Measurements from ENCODE around the gene ASCL2.

The ASCL2 gene

DNA sequence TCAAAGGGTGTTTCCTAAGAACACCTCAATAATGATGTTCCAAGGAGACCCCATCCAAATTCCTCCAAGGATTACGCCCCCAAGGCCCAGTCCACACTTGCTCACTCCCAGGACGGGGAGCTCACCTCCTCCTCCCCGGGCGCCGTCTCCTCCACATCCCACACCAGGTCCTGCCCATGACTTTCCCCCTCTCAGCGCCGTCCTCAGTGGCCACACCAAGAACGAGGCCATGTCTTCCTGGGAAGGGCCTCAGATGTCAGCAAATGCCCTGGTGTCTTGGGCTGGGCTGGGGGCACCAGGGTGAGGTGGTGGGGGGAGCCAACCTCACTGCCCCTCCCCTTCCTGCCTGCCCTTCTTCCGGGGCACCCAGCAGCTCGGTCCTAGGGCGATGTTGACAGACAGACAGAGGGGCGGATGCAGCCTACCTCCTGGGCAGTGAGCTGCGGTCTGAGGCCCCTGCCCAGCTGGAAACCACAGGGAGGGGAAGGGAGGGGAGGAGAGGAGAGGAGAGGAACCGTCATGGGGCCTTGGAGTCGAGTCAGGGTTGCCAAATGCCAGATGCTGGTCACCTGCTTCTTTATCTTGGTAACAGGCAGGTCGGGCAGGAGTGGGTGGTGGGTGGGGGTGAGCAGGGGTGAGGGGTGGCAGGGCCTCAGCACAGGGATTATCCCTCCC, 31.4 kb upstream of the ASCL2 start, which contains the start of the genes C11orf21 and TSPAN32:
Gene C11orf21, minus strand, starts transcription at position 288 of the 675 bp plus-strand sequence. Its CDS starts 110 bp downstream, at position 178.
Gene TSPAN32, plus strand, starts transcription at position 383 of the 675 bp plus-strand sequence. Its CDS starts 137 bp downstream, at position 520.
- CTCF ChIA-PET, result interaction anchor here (1.2 to 17.1 kb wide), 2 partner anchors 119 to 126 kb away, joined by 3 to 485 read pairs; no protein-coding TSS in a partner anchor
- POLR2A ChIA-PET, result interaction anchor here (0.6 kb wide), 1 partner anchor 118 kb away, joined by 4 read pairs; no protein-coding TSS in a partner anchor
- no peak for DNase-seq (ENCODE audit: extremely low spot score)
- TF ChIP-seq, protein P1, sequence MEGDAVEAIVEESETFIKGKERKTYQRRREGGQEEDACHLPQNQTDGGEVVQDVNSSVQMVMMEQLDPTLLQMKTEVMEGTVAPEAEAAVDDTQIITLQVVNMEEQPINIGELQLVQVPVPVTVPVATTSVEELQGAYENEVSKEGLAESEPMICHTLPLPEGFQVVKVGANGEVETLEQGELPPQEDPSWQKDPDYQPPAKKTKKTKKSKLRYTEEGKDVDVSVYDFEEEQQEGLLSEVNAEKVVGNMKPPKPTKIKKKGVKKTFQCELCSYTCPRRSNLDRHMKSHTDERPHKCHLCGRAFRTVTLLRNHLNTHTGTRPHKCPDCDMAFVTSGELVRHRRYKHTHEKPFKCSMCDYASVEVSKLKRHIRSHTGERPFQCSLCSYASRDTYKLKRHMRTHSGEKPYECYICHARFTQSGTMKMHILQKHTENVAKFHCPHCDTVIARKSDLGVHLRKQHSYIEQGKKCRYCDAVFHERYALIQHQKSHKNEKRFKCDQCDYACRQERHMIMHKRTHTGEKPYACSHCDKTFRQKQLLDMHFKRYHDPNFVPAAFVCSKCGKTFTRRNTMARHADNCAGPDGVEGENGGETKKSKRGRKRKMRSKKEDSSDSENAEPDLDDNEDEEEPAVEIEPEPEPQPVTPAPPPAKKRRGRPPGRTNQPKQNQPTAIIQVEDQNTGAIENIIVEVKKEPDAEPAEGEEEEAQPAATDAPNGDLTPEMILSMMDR (IDR thresholded peaks at IDR 0.05; ENCODE audit: control extremely low read depth, extremely low read depth, low read depth, missing control alignments), result no peak

DNA sequence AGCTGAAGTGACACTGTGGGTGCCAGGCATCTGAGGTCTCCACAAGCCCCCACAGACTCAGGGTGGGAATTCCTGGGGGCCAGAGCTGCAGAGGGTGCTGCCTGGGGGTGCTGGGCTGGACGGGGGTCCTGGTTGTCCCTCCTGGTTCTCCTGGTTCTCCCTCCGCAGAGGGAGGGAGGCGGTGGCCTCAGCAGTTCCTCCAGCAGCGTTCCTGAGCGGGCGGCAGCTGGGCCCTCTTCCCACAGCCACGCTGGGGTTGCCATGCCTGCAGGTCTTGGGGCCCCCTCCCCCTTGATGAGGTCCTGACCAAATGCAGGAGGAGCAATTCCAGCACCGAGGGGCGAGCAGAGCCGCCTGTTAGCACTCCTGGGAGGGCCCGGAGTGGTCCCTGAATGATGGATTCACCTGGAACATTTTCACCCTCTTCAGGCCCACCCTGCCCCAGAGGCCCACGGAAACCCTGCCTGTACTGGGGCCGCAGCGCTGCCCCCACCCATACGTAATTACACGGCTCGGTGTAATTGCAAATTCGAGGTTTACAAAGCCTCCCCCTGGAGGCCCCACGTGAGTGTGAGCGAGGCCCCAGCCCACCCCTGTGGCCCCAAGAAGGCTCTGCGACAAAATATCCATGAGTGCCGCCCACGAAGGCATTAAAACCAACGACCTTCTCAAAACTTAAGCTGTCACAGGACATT, 30.7 kb upstream of the ASCL2 start:
- ChIA-PET POLR2A (interaction anchor here (0.6 kb wide), 1 partner anchor 118 kb away, joined by 4 read pairs; no protein-coding TSS in a partner anchor), CTCF (interaction anchor here (0.8 to 17.1 kb wide), 3 partner anchors 10 to 127 kb away, joined by 3 to 485 read pairs (median 3); no protein-coding TSS in a partner anchor)

DNA sequence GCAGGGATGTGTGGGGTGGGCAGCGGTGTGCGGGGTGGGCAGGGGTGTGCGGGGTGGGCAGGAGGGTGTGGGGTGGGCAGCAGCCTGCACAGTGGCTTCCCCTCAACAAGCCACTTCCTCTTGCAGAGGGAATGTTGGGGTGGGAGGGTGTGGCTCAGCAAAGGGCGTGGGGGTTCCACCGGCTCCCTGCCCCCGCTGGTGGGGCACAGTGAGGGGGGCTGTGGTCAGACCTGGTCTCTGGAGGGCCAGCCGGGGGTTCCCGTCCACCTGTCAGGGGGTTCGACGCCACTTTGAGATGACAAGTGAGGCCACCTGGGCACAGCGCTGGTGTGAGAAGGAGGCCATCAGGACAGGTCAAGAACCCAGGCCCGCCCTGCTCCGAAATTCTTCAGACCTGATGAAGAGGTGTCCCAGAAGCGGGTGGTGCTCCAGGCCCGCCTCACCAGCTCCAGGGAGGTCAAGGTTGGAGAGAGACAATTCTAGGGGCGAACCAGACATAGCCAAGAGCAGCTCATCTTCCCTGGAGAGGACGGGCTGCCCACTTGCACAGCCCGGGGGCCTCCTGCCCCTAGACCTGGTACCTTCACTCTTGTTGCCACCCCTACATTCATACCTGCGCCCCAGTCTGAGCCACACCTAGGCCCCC, 30.0 kb upstream of the ASCL2 start:
- TF ChIP-seq, protein P1 (IDR thresholded peaks at IDR 0.05; ENCODE audit: control extremely low read depth, extremely low read depth, low read depth, missing control alignments), result no peak
- CTCF ChIA-PET, result interaction anchor here (0.8 to 17.1 kb wide), 3 partner anchors 11 to 127 kb away, joined by 3 to 485 read pairs (median 3); no protein-coding TSS in a partner anchor
- POLR2A ChIA-PET, result no interaction called here

More for the DNA sequence above, 30.7 kb upstream of the ASCL2 start:
- no peak for DNase-seq (ENCODE audit: extremely low spot score)
- TF ChIP-seq, protein P1 (IDR thresholded peaks at IDR 0.05; ENCODE audit: control extremely low read depth, extremely low read depth, low read depth, missing control alignments), result no peak

DNA sequence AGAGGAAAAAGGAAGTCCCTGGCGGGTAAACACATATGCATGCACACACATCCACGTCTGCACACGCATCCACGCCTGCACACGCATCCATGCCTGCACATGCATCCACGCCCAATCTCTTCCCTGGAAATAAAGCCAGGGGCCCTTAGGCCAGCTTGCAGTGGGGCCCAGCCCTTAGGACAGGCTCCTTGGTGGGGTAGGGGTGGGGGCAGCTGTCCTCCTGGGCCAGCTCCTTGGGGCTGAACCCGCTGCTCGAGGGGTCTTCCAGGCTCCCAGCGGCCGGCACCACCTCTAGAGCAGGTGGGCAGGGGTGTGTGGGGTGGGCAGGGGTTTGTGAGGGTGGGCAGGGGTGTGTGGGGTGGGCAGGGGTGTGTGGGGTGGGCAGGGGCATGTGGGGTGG, 29.4 kb upstream of the ASCL2 start:
- ChIA-PET POLR2A (no interaction called here), CTCF (interaction anchor here (2.3 to 17.1 kb wide), 2 partner anchors 102 to 121 kb away, joined by 8 to 485 read pairs; no protein-coding TSS in a partner anchor)
- DNase-seq (ENCODE audit: extremely low spot score), result no peak
- TF ChIP-seq, protein P1 (IDR thresholded peaks at IDR 0.05; ENCODE audit: control extremely low read depth, extremely low read depth, low read depth, missing control alignments), result no peak

More for the DNA sequence above, 30.0 kb upstream of the ASCL2 start:
- DNase-seq (ENCODE audit: extremely low spot score), result no peak

DNA sequence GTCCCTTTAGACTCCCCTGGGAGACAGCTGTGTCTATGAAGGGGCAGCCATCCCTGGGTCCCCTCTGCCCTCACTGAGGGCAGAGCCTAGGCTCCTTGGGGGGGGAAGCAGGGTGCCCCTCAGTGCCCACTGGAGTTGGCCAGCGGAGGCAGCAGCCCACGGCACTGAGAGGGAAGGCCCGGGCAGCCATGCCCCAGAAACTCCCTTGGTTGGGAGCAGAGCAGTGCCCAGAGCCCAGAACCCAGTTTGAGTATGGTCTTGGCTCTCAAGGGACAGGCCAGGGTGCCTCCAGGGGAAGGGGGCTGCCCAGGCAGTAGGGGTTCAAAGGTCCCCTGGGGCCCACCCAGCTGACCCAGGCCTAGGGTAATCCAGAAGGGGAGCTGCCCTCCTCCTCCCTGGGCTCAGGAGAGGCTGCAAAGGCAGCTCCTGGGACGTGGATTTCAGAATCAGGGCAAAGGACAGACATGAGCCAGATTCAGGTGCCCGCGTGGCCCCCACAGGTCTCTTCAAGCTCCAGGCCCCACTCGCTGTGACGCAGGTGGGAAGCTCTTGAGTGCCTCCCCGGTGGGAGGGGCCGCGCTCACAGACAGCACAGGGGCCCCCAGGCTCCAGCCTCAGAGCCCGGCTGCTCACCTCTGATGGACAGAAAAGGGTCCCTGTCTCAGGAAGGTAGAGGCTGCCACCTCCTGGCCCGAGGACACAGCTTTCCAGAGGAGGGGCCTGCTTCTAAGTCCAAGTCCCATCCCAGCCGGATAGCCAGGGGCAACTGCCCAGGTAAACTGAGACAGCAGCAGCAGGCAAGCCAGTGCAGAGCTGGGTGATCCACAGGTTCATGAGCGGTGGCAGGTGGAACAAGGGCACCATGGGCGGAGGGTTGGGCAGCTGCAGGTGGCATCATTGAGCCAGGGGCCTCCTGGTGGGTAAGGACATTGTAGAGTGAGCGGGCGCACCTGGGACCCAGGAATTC, 28.7 kb upstream of the ASCL2 start:
- ChIA-PET CTCF (interaction anchor here (1.0 to 17.1 kb wide), 3 partner anchors 11 to 122 kb away, joined by 3 to 485 read pairs (median 8); no protein-coding TSS in a partner anchor), POLR2A (no interaction called here)
- TF ChIP-seq, protein P1 (IDR thresholded peaks at IDR 0.05; ENCODE audit: control extremely low read depth, extremely low read depth, low read depth, missing control alignments), result peak; percentile 15
- DNase-seq (ENCODE audit: extremely low spot score), result no peak
